ENCODE results near the gene SERPINB12. TPM values are rescaled to one million over a fixed set of nuclear protein-coding genes. Genes with fewer than 3 reads are reported as not detected.

Gene SERPINB12
- total RNA-seq, 1 donor from 2014 or later: not detected

- Mint-ChIP-seq H3K9me3 (ENCODE audit: low read depth) (no peaks in the 10 kb centered on the region), H3K4me3 (ENCODE audit: low read depth) (no peak overlapping the region), H3K4me1 (ENCODE audit: low read depth) (peaks cover 3% of the 10 kb centered on the region), H3K36me3 (ENCODE audit: insufficient read depth) (no peaks in the 10 kb centered on the region), H3K27me3 (no peaks in the 10 kb centered on the region), H3K27ac (peak overlapping the region; percentile 17)
- TF ChIP-seq, protein P1, sequence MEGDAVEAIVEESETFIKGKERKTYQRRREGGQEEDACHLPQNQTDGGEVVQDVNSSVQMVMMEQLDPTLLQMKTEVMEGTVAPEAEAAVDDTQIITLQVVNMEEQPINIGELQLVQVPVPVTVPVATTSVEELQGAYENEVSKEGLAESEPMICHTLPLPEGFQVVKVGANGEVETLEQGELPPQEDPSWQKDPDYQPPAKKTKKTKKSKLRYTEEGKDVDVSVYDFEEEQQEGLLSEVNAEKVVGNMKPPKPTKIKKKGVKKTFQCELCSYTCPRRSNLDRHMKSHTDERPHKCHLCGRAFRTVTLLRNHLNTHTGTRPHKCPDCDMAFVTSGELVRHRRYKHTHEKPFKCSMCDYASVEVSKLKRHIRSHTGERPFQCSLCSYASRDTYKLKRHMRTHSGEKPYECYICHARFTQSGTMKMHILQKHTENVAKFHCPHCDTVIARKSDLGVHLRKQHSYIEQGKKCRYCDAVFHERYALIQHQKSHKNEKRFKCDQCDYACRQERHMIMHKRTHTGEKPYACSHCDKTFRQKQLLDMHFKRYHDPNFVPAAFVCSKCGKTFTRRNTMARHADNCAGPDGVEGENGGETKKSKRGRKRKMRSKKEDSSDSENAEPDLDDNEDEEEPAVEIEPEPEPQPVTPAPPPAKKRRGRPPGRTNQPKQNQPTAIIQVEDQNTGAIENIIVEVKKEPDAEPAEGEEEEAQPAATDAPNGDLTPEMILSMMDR (IDR thresholded peaks at IDR 0.05; ENCODE audit: unreplicated experiment): no peak
- no peak for DNase-seq (ENCODE audit: low spot score, unreplicated experiment)
These were observed 44.3 kb downstream of the SERPINB12 start for GRCh38 chr18:63586431-63586830.

- Mint-ChIP-seq H3K4me3 (ENCODE audit: low read depth) (no peak within 1 kb of the TSS), H3K27me3 (no peaks in the 10 kb centered on the region), H3K27ac (peak within 1 kb of the TSS; percentile 17)
These were observed 44.8 kb downstream of the SERPINB12 start, which contains the start of gene SERPINB13 for GRCh38 chr18:63586966-63587365. TSS of gene SERPINB13 (plus strand) at chr18:63587343. CDS start at chr18:63588668, 1,325 bp downstream.

GRCh38 chr18:63588909-63589308, 46.7 kb downstream of the SERPINB12 start:
- Mint-ChIP-seq H3K27me3 (no peaks in the 10 kb centered on the region), H3K4me3 (ENCODE audit: low read depth) (no peak overlapping the region), H3K9me3 (ENCODE audit: low read depth) (no peaks in the 10 kb centered on the region), H3K36me3 (ENCODE audit: insufficient read depth) (no peaks in the 10 kb centered on the region), H3K4me1 (ENCODE audit: low read depth) (peaks cover 3% of the 10 kb centered on the region), H3K27ac (no peak overlapping the region)
- no peak for DNase-seq (ENCODE audit: low spot score, unreplicated experiment)
- TF ChIP-seq, protein P1 (IDR thresholded peaks at IDR 0.05; ENCODE audit: unreplicated experiment): no peak

More at GRCh38 chr18:63586966-63587365, 44.8 kb downstream of the SERPINB12 start, which contains the start of gene SERPINB13:
- H3K4me1 Mint-ChIP-seq (ENCODE audit: low read depth): peaks cover 3% of the 10 kb centered on the region
- no peaks in the 10 kb centered on the region for H3K9me3 Mint-ChIP-seq (ENCODE audit: low read depth)
- no peaks in the 10 kb centered on the region for H3K36me3 Mint-ChIP-seq (ENCODE audit: insufficient read depth)
- DNase-seq (ENCODE audit: low spot score, unreplicated experiment): no peak
- TF ChIP-seq, protein P1 (IDR thresholded peaks at IDR 0.05; ENCODE audit: unreplicated experiment): no peak

- no peak overlapping the region for H3K27ac Mint-ChIP-seq
These were observed 48.2 kb downstream of the SERPINB12 start for GRCh38 chr18:63590373-63590772.

DNA sequence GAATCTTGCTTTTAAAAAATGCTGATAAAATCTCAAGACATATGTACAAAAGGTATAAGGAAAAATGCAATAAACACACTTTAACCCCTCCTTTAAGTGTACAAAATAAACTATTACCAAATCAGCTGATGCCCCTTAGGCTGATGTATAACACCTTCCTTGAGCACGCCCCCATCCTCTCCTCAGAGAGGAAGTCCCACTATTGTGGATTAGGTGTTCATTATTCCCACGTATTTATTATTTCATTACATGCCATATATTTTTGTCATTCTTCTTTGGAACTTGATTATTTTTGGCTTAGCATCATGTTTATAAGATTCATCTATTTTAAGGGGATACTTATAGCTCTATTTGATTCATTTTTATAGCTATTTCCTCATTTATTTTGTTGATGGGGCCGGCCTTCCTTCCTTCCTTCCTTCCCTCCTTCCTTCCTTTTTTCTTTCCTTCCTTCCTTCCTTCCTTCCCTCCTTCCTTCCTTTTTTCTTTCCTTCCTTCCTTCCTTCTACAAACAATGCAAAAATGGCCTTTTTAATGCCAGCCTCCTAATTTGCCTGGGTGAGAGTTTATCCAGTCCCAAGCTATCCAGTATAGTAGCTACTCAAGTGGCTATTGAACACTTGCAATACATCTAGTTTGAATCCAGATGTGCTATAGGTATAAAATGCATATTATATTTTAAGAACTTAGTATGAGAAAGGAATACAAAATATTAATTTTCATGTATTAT, 49.0 kb downstream of the SERPINB12 start:
- Mint-ChIP-seq H3K27ac (no peak overlapping the region), H3K9me3 (ENCODE audit: low read depth) (no peaks in the 10 kb centered on the region), H3K36me3 (ENCODE audit: insufficient read depth) (no peaks in the 10 kb centered on the region), H3K27me3 (no peaks in the 10 kb centered on the region), H3K4me1 (ENCODE audit: low read depth) (peaks cover 3% of the 10 kb centered on the region), H3K4me3 (ENCODE audit: low read depth) (no peak overlapping the region)
- DNase-seq (ENCODE audit: low spot score, unreplicated experiment): no peak
- TF ChIP-seq, protein P1 (IDR thresholded peaks at IDR 0.05; ENCODE audit: unreplicated experiment): no peak

More at GRCh38 chr18:63590373-63590772, 48.2 kb downstream of the SERPINB12 start:
- TF ChIP-seq, protein P1 (IDR thresholded peaks at IDR 0.05; ENCODE audit: unreplicated experiment): no peak
- no peaks in the 10 kb centered on the region for H3K9me3 Mint-ChIP-seq (ENCODE audit: low read depth)
- no peaks in the 10 kb centered on the region for H3K36me3 Mint-ChIP-seq (ENCODE audit: insufficient read depth)
- peaks cover 3% of the 10 kb centered on the region for H3K4me1 Mint-ChIP-seq (ENCODE audit: low read depth)
- H3K4me3 Mint-ChIP-seq (ENCODE audit: low read depth): no peak overlapping the region
- H3K27me3 Mint-ChIP-seq: no peaks in the 10 kb centered on the region
- no peak for DNase-seq (ENCODE audit: low spot score, unreplicated experiment)

All from progenitor cell of endocrine pancreas (in vitro differentiated cells).